Left ventricle myocardium inferior (tissue), 1 donor: ENCODE results near the gene SSR1. TPM values are rescaled to one million over a fixed set of nuclear protein-coding genes. Genes with fewer than 3 reads are reported as not detected.

Experiments
- DNase-seq: peaks from one replicate; pipeline ENCODE4 v3.0.0-alpha.2; 2020
- H3K27ac ChIP-seq: fragments of 200-600 bp; replicated peaks from 2 replicates; pipeline ENCODE4 v1.8.0; 2021
- H3K27me3 ChIP-seq: fragments of 200-600 bp; 2 replicates; pipeline ENCODE4 v1.8.0; 2021; ENCODE audit warnings: low read depth
- H3K36me3 ChIP-seq: fragments of 200-600 bp; 2 replicates; pipeline ENCODE4 v1.8.0; 2021
- H3K4me1 ChIP-seq: fragments of 200-600 bp; 2 replicates; pipeline ENCODE4 v1.8.0; 2021
- H3K4me3 ChIP-seq: fragments of 200-600 bp; 2 replicates; pipeline ENCODE4 v1.8.0; 2021; ENCODE audit warnings: mild to moderate bottlenecking, moderate library complexity
- H3K9me3 ChIP-seq: fragments of 200-600 bp; replicated peaks from 2 replicates; pipeline ENCODE4 v1.8.0; 2021
- CTCF ChIP-seq: fragments of 200-600 bp; IDR thresholded peaks from 2 replicates; pipeline ENCODE4 v1.8.0; 2021; ENCODE audit warnings: antibody characterized with exemption, mild to moderate bottlenecking, borderline replicate concordance
- intact Hi-C: fragments of 100-400 bp; cut with micrococcal nuclease; formaldehyde crosslinking; loops from one replicate; pipeline ENCODE4 v1.11.0; 2022
- total RNA-seq: library from RNA; stranded (reverse); fragmentation: NEBNext Ultra II Directional; extraction: Animal tissue kit (Norgen Biotek cat#: 25700); gene quantifications from one replicate; pipeline ENCODE4 v1.2.1, GENCODE V29; 2021
- donor health status: DM: no; HTN: yes; CAD: no; lungs with severe emphysema.

Gene SSR1
- total RNA-seq, 1 donor from 2014 or later = 53.4 TPM

DNA sequence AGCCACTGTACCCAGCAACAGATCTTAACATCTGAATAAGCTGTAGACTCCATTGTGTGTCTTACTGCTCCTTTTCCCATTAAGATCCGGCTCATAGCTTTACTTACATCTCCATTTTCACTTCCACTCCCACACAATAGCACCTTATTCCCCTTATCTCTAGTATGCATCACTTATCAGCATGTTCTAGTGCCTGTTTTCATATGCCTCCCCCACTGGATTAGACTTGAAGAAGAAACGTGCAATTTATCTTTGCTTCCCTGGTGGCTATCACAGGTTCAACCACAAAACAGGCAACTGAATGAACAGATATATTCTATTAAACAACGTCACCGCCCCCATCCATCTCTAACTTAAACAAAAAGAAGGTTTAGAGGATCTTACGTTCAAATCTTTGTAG, 12.1 kb downstream of the SSR1 start:
- peaks cover 95% of the 10 kb centered on the region for H3K36me3 ChIP-seq
- no peak for TF ChIP-seq CTCF
- H3K27me3 ChIP-seq = no peaks in the 10 kb centered on the region
- peaks cover 3% of the 10 kb centered on the region for H3K4me1 ChIP-seq
- intact Hi-C loops = loop anchor here (10.0 kb wide), 1 partner anchor 304 kb away; no protein-coding TSS in a partner anchor
- H3K27ac ChIP-seq = no peak overlapping the region
- H3K4me3 ChIP-seq = no peak overlapping the region
- no peak for DNase-seq
- H3K9me3 ChIP-seq = no peaks in the 10 kb centered on the region

DNA sequence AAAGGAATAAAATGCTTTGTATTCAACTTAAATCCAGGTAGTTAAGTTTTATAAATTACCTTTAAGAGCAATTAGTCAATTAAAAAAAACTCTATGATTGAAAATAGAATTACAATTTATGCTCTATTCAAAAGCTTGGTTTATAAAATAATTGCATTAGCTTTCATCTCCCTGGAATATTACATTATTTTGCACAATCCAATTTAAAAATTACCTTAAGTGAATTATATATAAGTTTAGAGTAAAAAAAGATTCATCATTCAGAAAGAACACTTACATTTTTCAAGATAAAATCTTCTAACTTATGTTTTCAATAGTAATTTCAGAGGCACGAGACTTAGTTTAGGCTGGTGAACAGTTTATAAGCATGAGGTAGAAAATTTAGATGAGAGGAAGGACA, 14.9 kb downstream of the SSR1 start:
- Histone ChIP-seq H3K4me1 (peaks cover 4% of the 10 kb centered on the region), H3K36me3 (peaks cover 95% of the 10 kb centered on the region), H3K27me3 (no peaks in the 10 kb centered on the region), H3K4me3 (no peak overlapping the region), H3K27ac (no peak overlapping the region), H3K9me3 (no peaks in the 10 kb centered on the region)
- intact Hi-C loops = loop anchor here (10.0 kb wide), 1 partner anchor 97 kb away; no protein-coding TSS in a partner anchor
- TF ChIP-seq CTCF = no peak
- no peak for DNase-seq

GRCh38 chr6:7296602-7297001, 16.4 kb downstream of the SSR1 start:
- intact Hi-C loops = loop anchor here (10.0 kb wide), 1 partner anchor 98 kb away; no protein-coding TSS in a partner anchor
- Histone ChIP-seq H3K4me1 (peaks cover 9% of the 10 kb centered on the region), H3K27ac (no peak overlapping the region), H3K36me3 (peaks cover 91% of the 10 kb centered on the region), H3K27me3 (no peaks in the 10 kb centered on the region), H3K9me3 (no peaks in the 10 kb centered on the region), H3K4me3 (no peak overlapping the region)
- DNase-seq = no peak
- no peak for TF ChIP-seq CTCF

DNA sequence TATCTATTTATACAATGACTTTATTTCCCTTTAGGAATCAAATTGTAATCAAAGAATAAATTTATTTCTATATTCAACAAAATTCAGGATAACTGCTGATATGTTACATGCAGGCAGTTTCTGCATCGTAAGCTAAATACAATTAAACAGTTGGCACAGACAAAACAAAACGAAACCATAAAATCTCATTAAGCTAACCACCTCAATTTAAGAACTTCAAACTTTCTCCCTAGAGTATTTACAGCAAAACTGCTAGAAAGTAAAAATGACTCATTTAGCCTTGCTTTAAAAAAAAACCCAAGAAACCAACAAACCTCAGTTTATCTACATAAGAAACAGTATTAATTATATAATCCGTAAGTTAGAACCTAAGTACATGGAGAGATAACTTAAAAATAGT, 17.1 kb downstream of the SSR1 start:
- Histone ChIP-seq H3K4me3 (no peak overlapping the region), H3K36me3 (peaks cover 91% of the 10 kb centered on the region), H3K27me3 (no peaks in the 10 kb centered on the region), H3K27ac (no peak overlapping the region), H3K9me3 (no peaks in the 10 kb centered on the region), H3K4me1 (peaks cover 9% of the 10 kb centered on the region)
- no peak for DNase-seq
- intact Hi-C loops = loop anchor here (10.0 kb wide), 1 partner anchor 99 kb away; no protein-coding TSS in a partner anchor
- no peak for TF ChIP-seq CTCF

DNA sequence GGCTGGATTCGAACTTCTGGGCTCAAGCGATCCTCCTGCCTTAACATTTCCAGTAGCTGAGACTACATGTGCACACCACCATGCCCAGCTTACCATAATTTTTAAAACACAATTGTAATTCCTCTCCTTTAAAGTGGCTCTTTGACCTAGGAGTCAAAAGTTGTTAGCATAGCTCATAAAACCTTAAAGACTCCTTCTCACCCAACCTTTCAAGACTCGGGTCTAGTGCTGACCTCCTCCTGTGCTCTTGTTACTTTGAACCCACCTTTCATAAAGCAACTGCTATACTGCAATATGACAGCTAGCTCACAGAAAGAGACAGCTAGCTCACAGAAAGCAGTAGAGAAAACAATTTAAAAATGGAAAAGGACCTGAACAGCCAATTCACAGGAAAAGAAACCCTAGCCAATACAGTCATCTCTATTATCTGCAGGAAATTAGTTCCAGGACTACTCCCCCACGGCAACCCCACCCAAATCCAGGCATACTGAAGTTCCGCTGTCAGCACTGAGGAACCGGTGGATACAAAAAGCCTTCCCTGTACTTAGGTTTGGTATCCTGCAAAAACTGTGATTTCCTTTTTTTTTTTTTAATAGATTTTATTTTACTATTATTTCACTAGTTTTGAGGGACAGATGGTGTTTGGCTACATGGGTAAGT, 20.3 kb downstream of the SSR1 start:
- no peak for TF ChIP-seq CTCF
- peaks cover 9% of the 10 kb centered on the region for H3K4me1 ChIP-seq
- H3K9me3 ChIP-seq = no peaks in the 10 kb centered on the region
- intact Hi-C loops = loop anchor here (10.0 kb wide), 1 partner anchor 102 kb away; no protein-coding TSS in a partner anchor
- DNase-seq = no peak
- H3K27me3 ChIP-seq = no peaks in the 10 kb centered on the region
- peaks cover 86% of the 10 kb centered on the region for H3K36me3 ChIP-seq
- H3K27ac ChIP-seq = peak overlapping the region; percentile 67
- no peak overlapping the region for H3K4me3 ChIP-seq
